ENCODE results near the gene VPS39.

The VPS39 gene

GRCh38 chr15:42108806-42109205, 99.3 kb downstream of the VPS39 start:
- H3K4me3 ChIP-seq (IDR thresholded peaks at IDR 0.05; ENCODE audit: insufficient read depth, low read depth, low read length), result no peak overlapping the region
- H2AFZ ChIP-seq (ENCODE audit: low read depth), result no peak overlapping the region
- no peaks in the 10 kb centered on the region for H3K79me2 ChIP-seq (ENCODE audit: insufficient read depth, low read depth)
- no peak overlapping the region for H3K4me2 ChIP-seq
- no peak for TF ChIP-seq CTCF (conservative IDR thresholded peaks at IDR 0.05; ENCODE audit: low read depth, low read length)
- no peaks in the 10 kb centered on the region for H4K20me1 ChIP-seq (ENCODE audit: insufficient read depth)
- no peak overlapping the region for H3K9ac ChIP-seq
- H3K27ac ChIP-seq, result no peak overlapping the region
- no peaks in the 10 kb centered on the region for H3K4me1 ChIP-seq (ENCODE audit: low read depth, poor library complexity, severe bottlenecking)
- no peaks in the 10 kb centered on the region for H3K27me3 ChIP-seq (ENCODE audit: insufficient read depth, low read depth)
- no peaks in the 10 kb centered on the region for H3K36me3 ChIP-seq (ENCODE audit: insufficient read depth)

Measured in KMS-11 (cell line).